GM19351 (cell line): ENCODE data around the gene ZNF358.

Experiments used
- ATAC-seq: cut with Tn5 transposase; IDR thresholded peaks from one replicate; pipeline ENCODE4 v1.9.1; 2021; ENCODE audit warnings: mild to moderate bottlenecking, moderate library complexity; ENCODE audit not compliant: unreplicated experiment

Gene ZNF358

GRCh38 chr19:7515645-7516151, at the start of gene ZNF358:
Gene ZNF358 (plus strand): TSS chr19:7516103. CDS start chr19:7519243, 3,140 bp downstream.
- no peak for ATAC-seq

GRCh38 chr19:7467009-7467989, 48.6 kb upstream of the ZNF358 start:
- ATAC-seq: no peak

- ATAC-seq: no peak
These were observed 47.1 kb upstream of the ZNF358 start for GRCh38 chr19:7468840-7469239.

GRCh38 chr19:7469669-7470285, 46.1 kb upstream of the ZNF358 start:
- no peak for ATAC-seq

- ATAC-seq: no peak
These were observed 45.2 kb upstream of the ZNF358 start for GRCh38 chr19:7470540-7471305.

GRCh38 chr19:7471696-7472615, 43.9 kb upstream of the ZNF358 start:
- no peak for ATAC-seq

- ATAC-seq: no peak
These were observed 40.2 kb upstream of the ZNF358 start for GRCh38 chr19:7475665-7476064.

GRCh38 chr19:7476241-7476640, 39.7 kb upstream of the ZNF358 start:
- ATAC-seq: no peak

GRCh38 chr19:7476777-7477494, 39.0 kb upstream of the ZNF358 start:
- ATAC-seq: no peak

- ATAC-seq: no peak
These were observed 38.1 kb upstream of the ZNF358 start for GRCh38 chr19:7477758-7478157.

- no peak for ATAC-seq
These were observed 37.6 kb upstream of the ZNF358 start for GRCh38 chr19:7478173-7478842.

GRCh38 chr19:7478843-7479227, 37.1 kb upstream of the ZNF358 start:
- ATAC-seq: no peak

GRCh38 chr19:7480222-7480969, 35.5 kb upstream of the ZNF358 start:
- ATAC-seq: no peak

GRCh38 chr19:7480970-7481255, 35.0 kb upstream of the ZNF358 start:
- ATAC-seq: no peak

- ATAC-seq: no peak
These were observed 33.1 kb upstream of the ZNF358 start for GRCh38 chr19:7482584-7483439.

- no peak for ATAC-seq
These were observed 32.1 kb upstream of the ZNF358 start for GRCh38 chr19:7483720-7484201.

- ATAC-seq: no peak
These were observed 29.0 kb upstream of the ZNF358 start for GRCh38 chr19:7486923-7487322.
